ENCODE data around the gene DRG2.

DRG2 gene

DNA sequence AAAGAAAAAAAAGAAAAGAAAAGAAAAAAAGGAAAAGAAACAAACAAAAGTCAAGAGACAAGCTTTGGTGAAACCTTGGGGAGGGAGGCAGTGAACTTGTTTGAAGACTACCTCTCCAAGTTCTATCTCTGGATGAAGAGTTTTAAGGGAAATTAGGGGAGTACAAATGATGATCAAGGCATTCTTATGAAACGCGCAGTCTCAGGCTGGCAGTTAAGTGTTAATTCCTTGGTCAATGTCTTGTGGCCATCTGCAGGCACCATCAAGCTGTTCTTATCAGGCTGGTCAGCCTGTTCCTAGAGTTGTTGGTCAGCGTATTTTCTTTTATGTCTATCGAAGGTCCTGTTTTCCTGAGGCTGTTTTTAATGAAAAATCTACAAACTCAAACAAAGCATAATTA lies 8.2 kb upstream of the DRG2 start:
- no peak for DNase-seq

- DNase-seq: no peak
These were observed 3.5 kb upstream of the DRG2 start for GRCh38 chr17:18084256-18084655.

DNA sequence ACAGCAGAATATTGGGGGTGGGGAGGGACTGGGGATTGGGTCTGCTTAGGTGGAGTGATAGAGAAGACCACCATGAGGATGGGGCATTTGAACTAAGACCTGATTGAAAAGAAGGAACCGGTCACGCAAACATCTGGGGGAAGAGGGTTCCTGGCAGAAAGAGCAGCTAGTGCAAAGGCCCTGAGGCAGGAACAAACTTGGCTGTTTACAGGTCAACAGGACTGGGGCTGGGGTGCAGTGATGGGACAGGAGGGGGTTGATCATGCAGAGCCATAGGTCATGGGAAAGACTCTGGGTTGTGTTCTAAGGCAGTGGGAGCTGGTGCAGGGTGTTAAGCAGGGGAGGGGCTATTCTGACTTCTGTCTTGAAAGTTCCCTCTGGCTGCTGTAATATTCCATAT lies 1.9 kb downstream of the DRG2 start:
- DNase-seq: no peak

DNA sequence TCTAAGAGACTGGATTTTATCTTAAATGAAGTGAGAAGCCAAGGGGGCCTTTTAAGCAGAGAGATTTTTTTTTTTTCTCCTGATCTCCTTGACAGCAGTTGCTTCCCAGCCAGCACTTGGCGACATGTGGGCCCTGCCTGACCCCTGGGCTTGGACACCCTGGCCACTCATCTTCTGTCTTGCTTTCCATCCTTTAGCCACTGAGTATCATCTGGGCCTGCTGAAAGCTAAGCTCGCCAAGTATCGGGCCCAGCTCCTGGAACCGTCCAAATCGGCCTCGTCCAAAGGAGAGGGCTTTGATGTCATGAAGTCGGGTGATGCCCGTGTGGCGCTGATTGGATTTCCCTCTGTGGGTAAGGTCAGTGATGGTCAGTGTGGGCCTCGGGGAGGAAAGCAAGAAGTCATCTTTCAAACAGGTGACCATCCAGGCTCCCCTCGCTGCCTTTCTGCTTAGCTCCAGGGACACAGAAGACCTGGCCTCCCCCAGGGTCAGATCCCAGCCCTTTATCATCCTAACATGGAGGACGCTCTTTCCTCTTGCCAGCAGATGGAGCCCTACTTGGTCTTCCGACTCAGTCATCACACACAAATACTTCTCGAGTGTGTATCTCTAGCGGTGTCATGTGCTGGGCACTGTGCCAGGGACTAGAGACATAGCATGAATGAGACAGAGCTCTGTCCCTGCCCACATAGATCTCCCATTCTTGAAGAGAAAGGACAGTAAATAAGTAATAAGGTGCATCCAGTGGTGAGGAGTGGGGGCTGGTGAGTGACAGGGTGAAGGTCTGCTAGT lies 6.1 kb downstream of the DRG2 start:
- no peak for DNase-seq

- no peak for DNase-seq
These were observed 6.7 kb downstream of the DRG2 start for GRCh38 chr17:18094409-18094807.

DNA sequence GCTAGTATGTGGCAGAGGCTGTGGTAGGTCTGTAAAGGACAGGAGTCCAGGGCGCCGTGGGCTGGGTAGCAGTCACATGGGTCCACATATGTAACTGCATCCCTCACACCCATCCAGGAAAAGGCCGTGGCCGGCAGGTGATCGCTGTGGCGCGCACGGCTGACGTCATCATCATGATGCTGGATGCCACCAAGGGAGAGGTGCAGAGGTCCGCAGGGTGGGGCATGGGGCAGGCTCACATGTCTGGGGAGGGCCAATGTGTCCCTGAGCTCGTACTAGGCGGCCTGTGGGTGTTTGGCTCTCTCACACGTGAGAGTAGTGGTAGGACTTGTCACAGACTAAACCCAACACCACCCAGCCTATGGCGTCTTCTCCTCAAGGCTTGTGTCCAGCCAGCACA lies 11.8 kb downstream of the DRG2 start:
- no peak for DNase-seq

DNA sequence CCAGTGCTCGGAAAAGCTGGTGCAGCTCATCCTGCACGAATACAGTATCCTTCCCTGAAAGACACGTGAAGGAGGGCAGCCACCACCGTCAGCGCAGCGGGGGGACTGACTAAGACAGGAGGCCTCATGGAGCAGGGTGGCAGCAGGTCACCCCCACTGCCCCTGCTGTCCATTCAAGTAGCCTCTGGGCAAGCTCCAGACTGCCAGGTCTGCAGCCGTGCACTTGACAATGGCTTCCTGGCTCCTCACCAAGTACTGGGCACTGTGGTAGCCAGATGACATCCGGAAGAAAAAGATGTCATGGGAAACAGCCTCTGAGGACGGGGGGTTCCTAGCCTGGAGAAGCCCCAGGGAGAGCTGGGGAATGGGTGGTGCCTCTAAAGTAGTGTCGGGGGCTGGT lies 12.9 kb downstream of the DRG2 start:
- peak; percentile 15 for DNase-seq

GRCh38 chr17:18101828-18102227 lies 14.1 kb downstream of the DRG2 start:
- no peak for DNase-seq

- no peak for DNase-seq
These were observed 14.9 kb downstream of the DRG2 start for GRCh38 chr17:18102640-18103039.

DNA sequence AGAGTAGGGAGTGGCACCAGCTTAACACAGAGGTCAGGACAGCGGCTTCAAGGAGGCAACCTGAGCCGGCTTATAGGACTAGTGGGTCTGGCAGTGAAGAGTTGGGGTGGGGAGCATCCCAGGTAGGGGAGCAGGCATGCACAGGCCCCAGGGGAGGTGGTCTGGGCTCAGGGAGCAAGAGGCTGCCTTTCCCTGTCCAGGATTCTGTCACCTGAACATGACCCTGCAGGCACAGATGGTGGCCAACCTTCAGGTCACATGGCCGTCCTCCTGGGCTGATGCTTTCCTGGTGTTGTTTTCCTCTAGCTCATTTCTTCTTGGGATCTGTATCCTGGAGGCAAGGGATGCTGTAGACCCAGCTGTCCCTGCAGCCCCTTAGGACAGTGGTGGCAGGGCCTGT lies 17.3 kb downstream of the DRG2 start:
- DNase-seq: no peak

GRCh38 chr17:18105595-18105994 lies 17.8 kb downstream of the DRG2 start:
- DNase-seq: no peak

GRCh38 chr17:18106211-18106610 lies 18.5 kb downstream of the DRG2 start:
- DNase-seq: no peak

DNA sequence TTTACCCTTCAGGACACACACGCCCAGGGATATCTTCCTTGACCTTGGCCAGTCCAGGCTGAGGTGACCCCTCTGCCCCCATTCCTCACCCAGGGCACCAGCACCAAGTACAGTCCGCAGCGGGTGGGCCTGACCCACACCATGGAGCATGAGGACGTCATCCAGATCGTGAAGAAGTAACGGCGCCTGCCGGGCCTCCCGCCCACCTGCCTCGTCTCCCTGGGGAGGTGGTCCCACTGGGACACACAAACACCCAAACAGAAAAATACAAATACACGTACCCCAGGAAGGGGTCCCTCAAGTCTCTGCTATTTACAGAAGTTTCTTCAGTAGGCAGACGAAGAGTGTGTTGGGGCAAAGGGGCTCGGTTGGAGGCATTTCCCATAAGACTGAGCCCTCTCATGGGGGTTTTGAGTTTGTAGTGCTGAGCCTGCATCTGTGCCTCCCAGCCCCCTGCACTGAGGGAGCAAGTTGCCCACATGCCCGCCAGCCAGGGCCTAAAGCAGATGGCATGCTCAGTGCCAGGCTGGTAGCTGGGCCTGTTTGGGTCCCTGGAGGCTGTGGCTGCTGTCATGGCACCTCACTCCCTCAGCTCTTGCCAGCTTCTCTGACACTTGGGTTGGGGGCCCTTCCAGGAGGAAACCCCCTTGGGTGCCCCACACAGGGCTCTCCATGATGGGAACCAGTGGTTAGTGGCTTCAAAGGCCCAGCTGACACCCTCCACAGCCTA lies 19.5 kb downstream of the DRG2 start:
- no peak for DNase-seq

DNA sequence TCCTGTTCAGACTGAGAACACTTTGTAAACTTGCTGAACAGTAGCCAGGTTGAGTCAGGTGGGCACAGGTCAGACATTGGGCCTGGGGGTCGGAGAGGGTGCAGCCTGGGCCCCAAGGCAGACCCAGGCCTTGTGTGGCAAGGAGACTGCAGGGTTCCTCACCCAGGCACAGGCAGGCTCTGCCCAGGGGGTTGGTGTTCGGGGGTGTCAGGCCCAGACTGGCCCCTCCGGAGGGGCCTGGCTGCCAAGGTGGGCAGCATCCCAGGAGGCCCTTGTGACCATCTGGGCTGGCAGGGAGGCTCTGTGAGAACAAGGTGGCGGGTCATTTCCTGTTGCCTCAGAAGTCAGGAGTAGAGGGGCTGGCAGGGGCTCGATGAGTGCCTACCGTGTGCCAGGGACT lies 20.2 kb downstream of the DRG2 start:
- no peak for DNase-seq

GRCh38 chr17:18108401-18109312 lies 20.9 kb downstream of the DRG2 start, which contains the start of gene MYO15A:
MYO15A (plus strand) TSS chr17:18108756; CDS start chr17:18118801, 10,045 bp downstream.
- no peak for DNase-seq

- no peak for DNase-seq
These were observed 22.3 kb downstream of the DRG2 start for GRCh38 chr17:18109935-18110485.

- DNase-seq: no peak
These were observed 22.9 kb downstream of the DRG2 start for GRCh38 chr17:18110636-18111145.

- DNase-seq: no peak
These were observed 23.7 kb downstream of the DRG2 start for GRCh38 chr17:18111330-18111971.

DNA sequence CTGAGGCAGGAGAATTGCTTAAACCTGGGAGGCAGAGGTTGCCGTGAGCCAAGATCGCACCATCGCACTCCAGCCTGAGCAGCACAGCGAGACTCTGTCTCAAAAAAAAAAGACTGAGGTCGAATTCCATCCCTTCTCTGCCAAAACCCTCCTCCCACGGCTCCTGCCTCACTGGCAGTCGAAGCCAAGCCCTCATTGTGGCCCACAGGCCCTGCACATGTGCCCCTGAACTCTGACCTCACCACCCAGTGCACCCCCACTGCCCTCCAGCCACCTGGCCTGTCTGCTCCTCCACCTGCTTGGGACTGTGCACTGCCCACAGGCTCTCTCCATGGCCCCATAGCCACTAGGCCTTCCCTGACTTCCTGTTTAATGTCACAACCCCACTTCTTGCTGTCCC lies 27.8 kb downstream of the DRG2 start:
- DNase-seq: no peak

- DNase-seq: no peak
These were observed 28.3 kb downstream of the DRG2 start for GRCh38 chr17:18116078-18116477.

DNA sequence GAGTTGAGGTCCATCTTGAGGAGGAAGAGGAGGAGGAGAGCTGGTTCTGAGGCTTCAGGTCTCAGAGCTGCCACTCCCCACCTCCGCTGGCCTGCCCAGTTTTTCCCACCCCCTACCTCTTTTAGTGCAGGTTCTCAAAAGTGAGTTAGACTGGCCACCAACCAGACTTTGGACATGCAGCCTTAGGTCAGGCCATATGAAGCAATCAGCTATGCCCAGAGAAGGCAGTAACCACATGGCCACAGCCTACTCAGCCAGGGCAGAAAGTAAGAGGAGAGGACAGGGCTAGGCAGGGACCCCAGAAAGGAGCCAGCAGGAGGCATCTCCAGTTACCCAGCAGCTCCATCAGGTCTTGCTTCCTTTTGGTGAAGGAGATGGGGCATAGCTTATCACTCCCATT lies 29.8 kb downstream of the DRG2 start:
- no peak for DNase-seq

Measured in right hindlimb (tissue), 1 donor.